Measurements from ENCODE around the gene RSPH9. TPM values are rescaled to one million over a fixed set of nuclear protein-coding genes. Genes with fewer than 3 reads are reported as not detected.

The RSPH9 gene
- total and polyA plus RNA-seq, 2 donors (not counting 3 experiments of a cell fraction or from before 2014, with no cell fraction given), result 0.18 to 0.27 TPM

DNA sequence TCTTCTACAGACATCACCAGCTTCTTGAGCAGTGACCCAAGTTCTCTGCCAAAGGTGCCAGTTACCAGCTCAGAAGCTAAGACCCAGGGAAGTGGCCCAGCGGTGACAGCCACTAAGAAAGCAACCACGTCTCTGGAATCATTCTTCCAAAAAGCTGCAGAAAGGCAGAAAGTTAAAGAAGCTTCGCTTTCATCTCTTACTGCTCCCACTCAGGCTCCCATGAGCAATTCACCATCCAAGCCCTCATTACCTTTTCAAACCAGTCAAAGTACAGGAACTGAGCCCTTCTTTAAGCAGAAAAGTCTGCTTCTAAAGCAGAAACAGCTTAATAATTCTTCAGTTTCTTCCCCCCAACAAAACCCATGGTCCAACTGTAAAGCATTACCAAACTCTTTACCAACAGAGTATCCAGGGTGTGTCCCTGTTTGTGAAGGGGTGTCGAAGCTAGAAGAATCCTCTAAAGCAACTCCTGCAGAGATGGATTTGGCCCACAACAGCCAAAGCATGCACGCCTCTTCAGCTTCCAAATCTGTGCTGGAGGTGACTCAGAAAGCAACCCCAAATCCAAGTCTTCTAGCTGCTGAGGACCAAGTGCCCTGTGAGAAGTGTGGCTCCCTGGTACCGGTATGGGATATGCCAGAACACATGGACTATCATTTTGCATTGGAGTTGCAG lies 31.0 kb upstream of the RSPH9 start:
- dilution Hi-C loops (cut with MboI; ENCODE audit: extremely low pct_ligation_motif_present, low sequenced_read_pairs) (no loop called here), intact Hi-C loops (cut with micrococcal nuclease) (no loop called here)
- Histone ChIP-seq H3K27ac (ENCODE audit: insufficient read depth, low read depth, low read length) (no peak overlapping the region), H4K20me1 (replicated peaks; ENCODE audit: control insufficient read depth, extremely low read depth, insufficient read depth, low read length) (no peaks in the 10 kb centered on the region), H3K9me1 (replicated peaks; ENCODE audit: control insufficient read depth, extremely low read depth, insufficient read depth, low read length) (no peaks in the 10 kb centered on the region), H3K27me3 (ENCODE audit: control insufficient read depth in 2 of 2, insufficient read depth in 2 of 2, low read length in 2 of 2) (no peaks in the 10 kb centered on the region), H3K4me2 (ENCODE audit: insufficient read depth, low read length) (no peak overlapping the region), H3K36me3 (ENCODE audit: control insufficient read depth in 2 of 2, extremely low read depth in 1 of 2, insufficient read depth in 2 of 2, low read length in 2 of 2) (peaks cover 12 to 13% of the 10 kb centered on the region in 2 experiments), H2AFZ (ENCODE audit: low read depth, low read length) (no peak overlapping the region), H3K9me3 (replicated peaks; ENCODE audit: control insufficient read depth, insufficient read depth, low read length) (no peaks in the 10 kb centered on the region), H3K79me2 (ENCODE audit: control insufficient read depth, insufficient read depth, low read length) (no peaks in the 10 kb centered on the region), H3K4me1 (ENCODE audit: control insufficient read depth, extremely low read depth, insufficient read depth, low read length) (no peaks in the 10 kb centered on the region), H3K4me3 (replicated peaks in 1 of 3; ENCODE audit: insufficient read depth in 1 of 3, low read depth in 1 of 3, low read length in 3 of 3) (no peak overlapping the region), H3K9ac (replicated peaks; ENCODE audit: extremely low read depth, insufficient read depth, low read length) (no peak overlapping the region)
- no peak for TF ChIP-seq GATA2 (IDR thresholded peaks at IDR 0.05; ENCODE audit: insufficient read depth, insufficient read length, low read depth, low read length)
- DNase-seq (ENCODE audit: low read depth, low spot score) (no peak), FAIRE-seq (no peak)
- no TSS peak for BruUV-seq (replicated peaks)
- ChIA-PET CTCF (interaction anchor here (0.8 to 1.4 kb wide), 4 partner anchors 11 to 159 kb away, joined by 3 to 4 read pairs (median 4); no protein-coding TSS in a partner anchor), POLR2A (no interaction called here)

DNA sequence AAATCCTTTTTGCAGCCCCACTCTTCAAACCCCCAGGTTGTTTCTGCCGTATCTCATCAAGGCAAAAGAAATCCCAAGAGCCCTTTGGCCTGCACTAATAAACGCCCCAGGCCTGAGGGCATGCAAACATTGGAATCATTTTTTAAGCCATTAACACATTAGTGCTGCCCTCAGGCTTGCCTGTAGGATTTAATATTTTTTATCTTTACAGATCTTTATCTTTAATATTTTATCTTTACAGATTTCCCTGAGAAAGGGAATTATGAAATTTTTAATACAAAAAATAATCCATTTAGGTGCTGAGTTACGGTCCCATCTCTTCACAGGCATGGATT lies 30.5 kb upstream of the RSPH9 start:
- dilution Hi-C loops (cut with MboI; ENCODE audit: extremely low pct_ligation_motif_present, low sequenced_read_pairs) (no loop called here), intact Hi-C loops (cut with micrococcal nuclease) (no loop called here)
- Histone ChIP-seq H3K27me3 (ENCODE audit: control insufficient read depth in 2 of 2, insufficient read depth in 2 of 2, low read length in 2 of 2) (no peaks in the 10 kb centered on the region), H3K4me2 (ENCODE audit: insufficient read depth, low read length) (no peak overlapping the region), H3K36me3 (ENCODE audit: control insufficient read depth in 2 of 2, extremely low read depth in 1 of 2, insufficient read depth in 2 of 2, low read length in 2 of 2) (peaks cover 12 to 13% of the 10 kb centered on the region in 2 experiments), H3K27ac (ENCODE audit: insufficient read depth, low read depth, low read length) (no peak overlapping the region), H3K9ac (replicated peaks; ENCODE audit: extremely low read depth, insufficient read depth, low read length) (no peak overlapping the region), H3K4me1 (ENCODE audit: control insufficient read depth, extremely low read depth, insufficient read depth, low read length) (no peaks in the 10 kb centered on the region), H3K79me2 (ENCODE audit: control insufficient read depth, insufficient read depth, low read length) (no peaks in the 10 kb centered on the region), H3K9me3 (replicated peaks; ENCODE audit: control insufficient read depth, insufficient read depth, low read length) (no peaks in the 10 kb centered on the region), H2AFZ (ENCODE audit: low read depth, low read length) (no peak overlapping the region), H3K9me1 (replicated peaks; ENCODE audit: control insufficient read depth, extremely low read depth, insufficient read depth, low read length) (no peaks in the 10 kb centered on the region), H3K4me3 (replicated peaks in 1 of 3; ENCODE audit: insufficient read depth in 1 of 3, low read depth in 1 of 3, low read length in 3 of 3) (no peak overlapping the region), H4K20me1 (replicated peaks; ENCODE audit: control insufficient read depth, extremely low read depth, insufficient read depth, low read length) (no peaks in the 10 kb centered on the region)
- no peak for TF ChIP-seq MYC (IDR thresholded peaks at IDR 0.05; ENCODE audit: low read depth, low read length)
- TF ChIP-seq JUN (IDR thresholded peaks at IDR 0.05; ENCODE audit: borderline replicate concordance, insufficient read depth, insufficient read length, low read depth), result no peak
- DNase-seq (ENCODE audit: low read depth, low spot score) (no peak), FAIRE-seq (no peak)
- no TSS peak for BruUV-seq (replicated peaks)
- POLR2A ChIA-PET, result no interaction called here
- CTCF ChIA-PET, result interaction anchor here (1.0 to 1.4 kb wide), 2 partner anchors 18 to 159 kb away, joined by 3 to 4 read pairs; no protein-coding TSS in a partner anchor

Data from endothelial cell of umbilical vein (primary cell).